Activated CD4-positive, alpha-beta T cell treated with anti-CD3 and anti-CD28 coated beads, Interleukin-2, amount 10 ng/mL, durations not matched to agents 7 days and 5 days (primary cell): ENCODE results near the gene EYA2. TPM values are rescaled to one million over a fixed set of nuclear protein-coding genes. Genes with fewer than 3 reads are reported as not detected.
"Not testable (repeated sequence)": the region's sequence is repeated elsewhere in the genome, so short reads cannot be mapped to it uniquely, and the experiment has no call there.

Experiments used
- CTCF ChIA-PET: fragments of 350-600 bp; sonication (Branson Sonifier 250); formaldehyde crosslinking; loops from one replicate; lab custom pipeline; 2021; ENCODE audit warnings: antibody characterized with exemption; lab: Charles Lee
- POLR2A ChIA-PET: fragments of 350-600 bp; sonication (Branson Sonifier 250); formaldehyde crosslinking; loops from one replicate; lab custom pipeline; 2021; ENCODE audit warnings: antibody characterized with exemption; lab: Charles Lee
- DNase-seq: peaks from one replicate; pipeline ENCODE4 v3.0.0-alpha.2; 2020
- H3K27ac Mint-ChIP-seq: one replicate; pipeline ENCODE4 v1.8.0; 2021; ENCODE audit warnings: mild to moderate bottlenecking, moderate library complexity, mixed read lengths
- H3K27me3 Mint-ChIP-seq: one replicate; pipeline ENCODE4 v1.8.0; 2021; ENCODE audit warnings: mixed read lengths
- H3K36me3 Mint-ChIP-seq: one replicate; pipeline ENCODE4 v1.8.0; 2021; ENCODE audit warnings: low read depth, mixed read lengths
- H3K4me1 Mint-ChIP-seq: one replicate; pipeline ENCODE4 v1.8.0; 2021; ENCODE audit warnings: mixed read lengths
- H3K4me3 Mint-ChIP-seq: one replicate; pipeline ENCODE4 v1.8.0; 2021; ENCODE audit warnings: mild to moderate bottlenecking, moderate library complexity, mixed read lengths
- H3K9me3 Mint-ChIP-seq: one replicate; pipeline ENCODE4 v1.8.0; 2021; ENCODE audit warnings: mixed read lengths
- total RNA-seq, 2 experiments: library from RNA; stranded (reverse); gene quantifications; one replicate each; pipeline ENCODE4 v1.2.3, GENCODE V29; 2021

Gene EYA2
- total RNA-seq, 2 experiments from 2014 or later = not detected

GRCh38 chr20:46928580-46929132 lies 34.0 kb downstream of the EYA2 start:
- Mint-ChIP-seq H3K4me1 (no peaks in the 10 kb centered on the region), H3K36me3 (no peaks in the 10 kb centered on the region), H3K4me3 (no peak overlapping the region), H3K27ac (no peak overlapping the region), H3K27me3 (peaks cover 24% of the 10 kb centered on the region), H3K9me3 (no peaks in the 10 kb centered on the region)
- no peak for DNase-seq
- POLR2A ChIA-PET = no interaction called here
- CTCF ChIA-PET = no interaction called here

GRCh38 chr20:46929902-46930301 lies 35.3 kb downstream of the EYA2 start:
- Mint-ChIP-seq H3K36me3 (no peaks in the 10 kb centered on the region), H3K27ac (no peak overlapping the region), H3K4me1 (no peaks in the 10 kb centered on the region), H3K4me3 (no peak overlapping the region), H3K9me3 (no peaks in the 10 kb centered on the region), H3K27me3 (peaks cover 24% of the 10 kb centered on the region)
- ChIA-PET POLR2A (no interaction called here), CTCF (interaction anchor here (0.6 kb wide), 1 partner anchor 911 kb away, joined by 4 read pairs; no protein-coding TSS in a partner anchor)
- DNase-seq = no peak

GRCh38 chr20:46930640-46931339 lies 36.1 kb downstream of the EYA2 start:
- ChIA-PET POLR2A (no interaction called here), CTCF (no interaction called here)

GRCh38 chr20:46931699-46932098 lies 37.1 kb downstream of the EYA2 start:
- DNase-seq = no peak
- ChIA-PET POLR2A (interaction anchor here (0.6 kb wide), 1 partner anchor 88 kb away, joined by 3 read pairs; no protein-coding TSS in a partner anchor), CTCF (no interaction called here)
- no peaks in the 10 kb centered on the region for H3K4me1 Mint-ChIP-seq
- H3K36me3 Mint-ChIP-seq = no peaks in the 10 kb centered on the region
- H3K27me3 Mint-ChIP-seq = peaks cover 24% of the 10 kb centered on the region
- no peak overlapping the region for H3K4me3 Mint-ChIP-seq
- H3K9me3 Mint-ChIP-seq = no peaks in the 10 kb centered on the region
- H3K27ac Mint-ChIP-seq = no peak overlapping the region

More at GRCh38 chr20:46930640-46931339, 36.1 kb downstream of the EYA2 start:
- Mint-ChIP-seq H3K27ac (no peak overlapping the region), H3K9me3 (no peaks in the 10 kb centered on the region), H3K36me3 (no peaks in the 10 kb centered on the region), H3K27me3 (peaks cover 24% of the 10 kb centered on the region), H3K4me1 (no peaks in the 10 kb centered on the region), H3K4me3 (no peak overlapping the region)
- no peak for DNase-seq

GRCh38 chr20:46932439-46932838 lies 37.8 kb downstream of the EYA2 start:
- H3K9me3 Mint-ChIP-seq, DNase-seq, H3K4me1 Mint-ChIP-seq, H3K27ac Mint-ChIP-seq, CTCF ChIA-PET, H3K36me3 Mint-ChIP-seq, H3K4me3 Mint-ChIP-seq: not testable (repeated sequence)
- POLR2A ChIA-PET = interaction anchor here (0.6 kb wide), 1 partner anchor 87 kb away, joined by 3 read pairs; no protein-coding TSS in a partner anchor
- H3K27me3 Mint-ChIP-seq = peaks cover 24% of the 10 kb centered on the region

GRCh38 chr20:46933150-46933549 lies 38.5 kb downstream of the EYA2 start:
- Mint-ChIP-seq H3K27me3 (peaks cover 22% of the 10 kb centered on the region), H3K4me1 (no peaks in the 10 kb centered on the region), H3K9me3 (no peaks in the 10 kb centered on the region), H3K4me3 (no peak overlapping the region), H3K27ac (no peak overlapping the region), H3K36me3 (no peaks in the 10 kb centered on the region)
- DNase-seq = no peak
- ChIA-PET CTCF (no interaction called here), POLR2A (no interaction called here)

- Mint-ChIP-seq H3K9me3 (no peaks in the 10 kb centered on the region), H3K4me3 (no peak overlapping the region), H3K36me3 (no peaks in the 10 kb centered on the region), H3K27ac (no peak overlapping the region), H3K4me1 (no peaks in the 10 kb centered on the region), H3K27me3 (peaks cover 9% of the 10 kb centered on the region)
- ChIA-PET CTCF (no interaction called here), POLR2A (no interaction called here)
- no peak for DNase-seq
Measured at GRCh38 chr20:46934746-46935287, 40.2 kb downstream of the EYA2 start.

GRCh38 chr20:46935394-46936017 lies 40.9 kb downstream of the EYA2 start:
- H3K27me3 Mint-ChIP-seq = peaks cover 5% of the 10 kb centered on the region
- POLR2A ChIA-PET = no interaction called here
- H3K27ac Mint-ChIP-seq = no peak overlapping the region
- H3K9me3 Mint-ChIP-seq = no peaks in the 10 kb centered on the region
- no peaks in the 10 kb centered on the region for H3K36me3 Mint-ChIP-seq
- no peak overlapping the region for H3K4me3 Mint-ChIP-seq
- DNase-seq = no peak
- no peaks in the 10 kb centered on the region for H3K4me1 Mint-ChIP-seq
- CTCF ChIA-PET = no interaction called here

GRCh38 chr20:46936415-46937156 lies 41.9 kb downstream of the EYA2 start:
- ChIA-PET CTCF (no interaction called here), POLR2A (no interaction called here)
- DNase-seq = no peak
- H3K9me3 Mint-ChIP-seq = no peaks in the 10 kb centered on the region
- H3K4me1 Mint-ChIP-seq = no peaks in the 10 kb centered on the region
- H3K27ac Mint-ChIP-seq = no peak overlapping the region
- H3K4me3 Mint-ChIP-seq = no peak overlapping the region
- peaks cover 3% of the 10 kb centered on the region for H3K27me3 Mint-ChIP-seq
- H3K36me3 Mint-ChIP-seq = no peaks in the 10 kb centered on the region

GRCh38 chr20:46937157-46937523 lies 42.5 kb downstream of the EYA2 start:
- ChIA-PET CTCF (no interaction called here), POLR2A (no interaction called here)
- Mint-ChIP-seq H3K36me3 (no peaks in the 10 kb centered on the region), H3K27ac (no peak overlapping the region), H3K4me3 (no peak overlapping the region), H3K4me1 (no peaks in the 10 kb centered on the region), H3K27me3 (peaks cover 3% of the 10 kb centered on the region), H3K9me3 (no peaks in the 10 kb centered on the region)
- no peak for DNase-seq

- Mint-ChIP-seq H3K36me3 (no peaks in the 10 kb centered on the region), H3K27me3 (peaks cover 3% of the 10 kb centered on the region), H3K4me3 (no peak overlapping the region), H3K4me1 (no peaks in the 10 kb centered on the region), H3K9me3 (no peaks in the 10 kb centered on the region), H3K27ac (no peak overlapping the region)
- CTCF ChIA-PET = interaction anchor here (0.7 kb wide), 1 partner anchor 1690 kb away, joined by 3 read pairs; no protein-coding TSS in a partner anchor
- no peak for DNase-seq
- POLR2A ChIA-PET = no interaction called here
Measured at GRCh38 chr20:46937533-46938226, 43.0 kb downstream of the EYA2 start.

GRCh38 chr20:46938434-46938833 lies 43.8 kb downstream of the EYA2 start:
- Mint-ChIP-seq H3K4me3 (no peak overlapping the region), H3K27me3 (peaks cover 2% of the 10 kb centered on the region), H3K4me1 (no peaks in the 10 kb centered on the region), H3K9me3 (no peaks in the 10 kb centered on the region), H3K36me3 (no peaks in the 10 kb centered on the region), H3K27ac (no peak overlapping the region)
- ChIA-PET POLR2A (no interaction called here), CTCF (no interaction called here)
- DNase-seq = no peak
